HL-60 (cell line): ENCODE results near the gene ITGA7.

Experiments
- DNase-seq, 2 experiments: peaks; one replicate each; pipeline ENCODE4 v3.0.0-alpha.2; 2010 to 2020; ENCODE audit warnings: low read depth in 1 of 2, low spot score in 1 of 2
- H3K27ac ChIP-seq: fragments of 250-450 bp; sonication (Bioruptor Pico); replicated peaks from 2 replicates; pipeline ENCODE4 v1.5.1; 2020; ENCODE audit warnings: mild to moderate bottlenecking, moderate library complexity
- H3K27me3 ChIP-seq: fragments of 250-450 bp; sonication (Bioruptor Pico); 2 replicates; pipeline ENCODE4 v1.5.1; 2021; ENCODE audit warnings: mild to moderate bottlenecking, moderate library complexity; ENCODE audit not compliant: insufficient read depth, poor library complexity, severe bottlenecking
- H3K4me3 ChIP-seq: replicated peaks from 2 replicates; pipeline ENCODE4 v1.5.1; 2011; ENCODE audit warnings: mild to moderate bottlenecking, control low read depth, low read length; ENCODE audit not compliant: insufficient read depth
- GABPA ChIP-seq: IDR thresholded peaks from 2 replicates; pipeline ENCODE4 v1.6.1; 2012; ENCODE audit warnings: low read depth
- POLR2AphosphoS5 ChIP-seq: IDR thresholded peaks from 2 replicates; pipeline ENCODE4 v1.6.1; 2012; ENCODE audit warnings: low read depth
- SPI1 ChIP-seq: IDR thresholded peaks from 2 replicates; pipeline ENCODE4 v1.6.1; 2012; ENCODE audit warnings: low read depth, mild to moderate bottlenecking, borderline replicate concordance
- TF ChIP-seq, protein P1 (sequence below): IDR thresholded peaks from 2 replicates; pipeline ENCODE4 v1.6.1; 2012; ENCODE audit warnings: low read depth; ENCODE audit not compliant: insufficient replicate concordance
- TF ChIP-seq, protein P2 (sequence below): IDR thresholded peaks from one replicate; pipeline ENCODE4 v1.5.1; 2011; ENCODE audit warnings: low read length, control low read depth, inconsistent platforms; ENCODE audit not compliant: insufficient read depth

ITGA7 gene

DNA sequence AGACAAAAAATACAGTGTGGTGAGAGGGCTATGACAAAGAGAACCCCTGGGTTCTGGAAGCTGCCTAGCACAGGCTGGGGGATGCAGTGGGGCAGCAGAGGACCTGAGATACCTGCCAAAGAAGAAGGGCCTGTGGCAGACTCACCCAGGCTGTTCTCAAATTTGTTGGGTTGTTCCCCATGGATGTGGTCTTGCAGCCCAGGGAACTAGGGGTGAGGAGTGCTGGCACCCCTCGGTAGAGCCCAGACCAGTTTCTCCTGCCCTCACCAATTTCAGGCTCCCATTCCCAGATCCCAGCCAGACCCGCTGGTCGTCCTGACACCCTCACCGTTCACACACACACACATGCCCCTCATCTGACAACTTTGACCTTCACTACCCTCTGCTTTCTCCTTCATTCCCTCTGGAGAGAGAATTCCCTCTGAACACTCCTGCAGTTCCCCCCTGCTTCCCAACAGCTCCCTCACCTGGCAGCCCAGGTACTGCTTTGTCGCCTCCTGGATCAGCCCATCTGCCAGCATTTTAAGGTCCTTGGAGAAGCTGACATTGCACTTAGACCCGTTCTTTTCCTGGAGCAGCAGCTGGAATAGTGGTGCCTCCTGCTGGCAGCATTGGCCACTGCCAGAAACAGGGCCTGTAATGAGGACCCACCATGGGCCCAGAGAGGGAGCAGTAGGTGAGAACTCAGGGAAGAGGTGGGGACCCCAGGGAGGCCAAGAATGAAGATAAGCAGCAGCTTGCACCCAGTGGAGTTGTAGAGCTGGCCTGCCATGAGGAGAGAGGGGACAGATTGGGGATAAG lies 29.3 kb upstream of the ITGA7 start:
- no peak overlapping the region for H3K27ac ChIP-seq
- DNase-seq: peak; percentile 55 to 74
- H3K4me3 ChIP-seq: no peak overlapping the region
- no peak for TF ChIP-seq SPI1
- TF ChIP-seq, protein P1, sequence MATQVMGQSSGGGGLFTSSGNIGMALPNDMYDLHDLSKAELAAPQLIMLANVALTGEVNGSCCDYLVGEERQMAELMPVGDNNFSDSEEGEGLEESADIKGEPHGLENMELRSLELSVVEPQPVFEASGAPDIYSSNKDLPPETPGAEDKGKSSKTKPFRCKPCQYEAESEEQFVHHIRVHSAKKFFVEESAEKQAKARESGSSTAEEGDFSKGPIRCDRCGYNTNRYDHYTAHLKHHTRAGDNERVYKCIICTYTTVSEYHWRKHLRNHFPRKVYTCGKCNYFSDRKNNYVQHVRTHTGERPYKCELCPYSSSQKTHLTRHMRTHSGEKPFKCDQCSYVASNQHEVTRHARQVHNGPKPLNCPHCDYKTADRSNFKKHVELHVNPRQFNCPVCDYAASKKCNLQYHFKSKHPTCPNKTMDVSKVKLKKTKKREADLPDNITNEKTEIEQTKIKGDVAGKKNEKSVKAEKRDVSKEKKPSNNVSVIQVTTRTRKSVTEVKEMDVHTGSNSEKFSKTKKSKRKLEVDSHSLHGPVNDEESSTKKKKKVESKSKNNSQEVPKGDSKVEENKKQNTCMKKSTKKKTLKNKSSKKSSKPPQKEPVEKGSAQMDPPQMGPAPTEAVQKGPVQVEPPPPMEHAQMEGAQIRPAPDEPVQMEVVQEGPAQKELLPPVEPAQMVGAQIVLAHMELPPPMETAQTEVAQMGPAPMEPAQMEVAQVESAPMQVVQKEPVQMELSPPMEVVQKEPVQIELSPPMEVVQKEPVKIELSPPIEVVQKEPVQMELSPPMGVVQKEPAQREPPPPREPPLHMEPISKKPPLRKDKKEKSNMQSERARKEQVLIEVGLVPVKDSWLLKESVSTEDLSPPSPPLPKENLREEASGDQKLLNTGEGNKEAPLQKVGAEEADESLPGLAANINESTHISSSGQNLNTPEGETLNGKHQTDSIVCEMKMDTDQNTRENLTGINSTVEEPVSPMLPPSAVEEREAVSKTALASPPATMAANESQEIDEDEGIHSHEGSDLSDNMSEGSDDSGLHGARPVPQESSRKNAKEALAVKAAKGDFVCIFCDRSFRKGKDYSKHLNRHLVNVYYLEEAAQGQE: no peak
- TF ChIP-seq, protein P2, sequence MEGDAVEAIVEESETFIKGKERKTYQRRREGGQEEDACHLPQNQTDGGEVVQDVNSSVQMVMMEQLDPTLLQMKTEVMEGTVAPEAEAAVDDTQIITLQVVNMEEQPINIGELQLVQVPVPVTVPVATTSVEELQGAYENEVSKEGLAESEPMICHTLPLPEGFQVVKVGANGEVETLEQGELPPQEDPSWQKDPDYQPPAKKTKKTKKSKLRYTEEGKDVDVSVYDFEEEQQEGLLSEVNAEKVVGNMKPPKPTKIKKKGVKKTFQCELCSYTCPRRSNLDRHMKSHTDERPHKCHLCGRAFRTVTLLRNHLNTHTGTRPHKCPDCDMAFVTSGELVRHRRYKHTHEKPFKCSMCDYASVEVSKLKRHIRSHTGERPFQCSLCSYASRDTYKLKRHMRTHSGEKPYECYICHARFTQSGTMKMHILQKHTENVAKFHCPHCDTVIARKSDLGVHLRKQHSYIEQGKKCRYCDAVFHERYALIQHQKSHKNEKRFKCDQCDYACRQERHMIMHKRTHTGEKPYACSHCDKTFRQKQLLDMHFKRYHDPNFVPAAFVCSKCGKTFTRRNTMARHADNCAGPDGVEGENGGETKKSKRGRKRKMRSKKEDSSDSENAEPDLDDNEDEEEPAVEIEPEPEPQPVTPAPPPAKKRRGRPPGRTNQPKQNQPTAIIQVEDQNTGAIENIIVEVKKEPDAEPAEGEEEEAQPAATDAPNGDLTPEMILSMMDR: peak; percentile 92
- peaks cover 4% of the 10 kb centered on the region for H3K27me3 ChIP-seq

DNA sequence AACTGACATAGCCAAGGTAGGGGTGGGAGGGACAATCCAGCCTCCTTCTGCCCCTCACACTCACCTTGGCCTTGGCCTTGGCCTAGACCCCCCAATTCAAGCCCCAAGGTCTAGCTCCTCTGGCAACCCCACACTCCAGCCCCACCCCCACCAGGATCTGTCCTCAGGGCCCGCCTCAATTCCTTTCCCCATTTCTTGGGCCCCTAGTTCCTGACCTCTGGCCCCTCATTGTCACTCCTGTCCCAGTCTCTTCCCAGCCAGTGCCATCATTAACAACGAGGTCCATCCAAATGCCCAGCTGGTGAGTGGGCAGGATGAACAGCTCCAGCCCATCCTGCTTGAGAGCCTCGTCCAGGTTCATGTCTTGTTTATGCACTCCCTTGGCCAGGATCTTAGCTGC lies 28.4 kb upstream of the ITGA7 start:
- TF ChIP-seq, protein P2: no peak
- TF ChIP-seq SPI1 (no peak), POLR2AphosphoS5 (no peak), GABPA (no peak)
- TF ChIP-seq, protein P1: no peak
- no peaks in the 10 kb centered on the region for H3K27me3 ChIP-seq
- DNase-seq: no peak
- no peak overlapping the region for H3K27ac ChIP-seq
- H3K4me3 ChIP-seq: no peak overlapping the region

DNA sequence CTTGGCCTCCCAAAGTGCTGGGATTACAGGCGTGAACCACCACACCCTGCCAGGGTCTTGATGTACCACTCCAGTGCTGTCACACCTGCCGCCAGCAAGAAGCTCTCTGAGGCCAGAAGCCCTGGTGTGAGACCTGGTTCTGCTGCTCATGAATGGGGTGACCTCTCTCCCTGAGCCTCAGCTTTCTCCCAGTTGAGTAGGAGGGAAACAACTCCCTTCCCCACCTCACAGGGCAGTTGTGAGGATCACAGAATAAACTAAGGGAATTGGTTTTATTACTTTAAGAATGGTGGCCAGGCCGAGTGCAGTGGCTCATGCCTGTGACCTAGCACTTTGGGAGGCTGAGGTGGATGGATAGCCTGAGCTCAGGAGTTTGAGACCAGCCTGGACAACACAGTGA lies 26.9 kb upstream of the ITGA7 start:
- TF ChIP-seq, protein P1: no peak
- TF ChIP-seq POLR2AphosphoS5: no peak
- TF ChIP-seq, protein P2: no peak
- TF ChIP-seq SPI1: no peak
- no peak for TF ChIP-seq GABPA
- no peaks in the 10 kb centered on the region for H3K27me3 ChIP-seq
- H3K4me3 ChIP-seq: no peak overlapping the region
- no peak for DNase-seq
- no peak overlapping the region for H3K27ac ChIP-seq
